WTC11 (cell line): Measurements from ENCODE around the gene USP10. TPM values are rescaled to one million over a fixed set of nuclear protein-coding genes. Genes with fewer than 3 reads are reported as not detected.

Source experiments
- ATAC-seq: fragments of 200-7000 bp; cut with Tn5 transposase; 2 replicates; pipeline ENCODE4 v1.10.0; 2021; ENCODE audit warnings: mild to moderate bottlenecking, moderate library complexity
- CTCF ChIA-PET: fragments of 300-600 bp; sonication (Branson Sonifier 250); formaldehyde crosslinking; loops from one replicate; lab custom pipeline; 2021; ENCODE audit warnings: antibody characterized with exemption; lab: Charles Lee
- POLR2A ChIA-PET: fragments of 350-600 bp; sonication (Branson Sonifier 250); formaldehyde crosslinking; loops from one replicate; lab custom pipeline; 2021; ENCODE audit warnings: antibody characterized with exemption; lab: Charles Lee
- DNase-seq: peaks from one replicate; pipeline ENCODE4 v3.0.0; 2021; ENCODE audit warnings: low spot score
- H3K27ac Mint-ChIP-seq: 2 replicates; pipeline ENCODE4 v1.8.0; 2021; ENCODE audit warnings: mixed read lengths
- H3K27me3 Mint-ChIP-seq: 2 replicates; pipeline ENCODE4 v1.8.0; 2021; ENCODE audit warnings: low read depth, mild to moderate bottlenecking, moderate library complexity, mixed read lengths
- H3K36me3 Mint-ChIP-seq: 2 replicates; pipeline ENCODE4 v1.8.0; 2021; ENCODE audit warnings: mixed read lengths
- H3K4me1 Mint-ChIP-seq: 2 replicates; pipeline ENCODE4 v1.8.0; 2022; ENCODE audit warnings: mixed read lengths
- H3K4me3 Mint-ChIP-seq: 2 replicates; pipeline ENCODE4 v1.8.0; 2021; ENCODE audit warnings: mild to moderate bottlenecking, moderate library complexity, mixed read lengths
- H3K9me3 Mint-ChIP-seq: 2 replicates; pipeline ENCODE4 v1.8.0; 2021; ENCODE audit warnings: mixed read lengths
- AFF4 ChIP-seq: sonication (generic); formaldehyde crosslinking; IDR thresholded peaks from 2 replicates; pipeline ENCODE4 v1.8.1; 2023; ENCODE audit warnings: mild to moderate bottlenecking, missing genetic modification reagents, borderline replicate concordance
- ARID4B ChIP-seq: sonication (generic); formaldehyde crosslinking; IDR thresholded peaks from 2 replicates; pipeline ENCODE4 v1.8.0; 2023; ENCODE audit warnings: missing genetic modification reagents, mild to moderate bottlenecking, borderline replicate concordance
- ATF6 ChIP-seq: sonication (generic); formaldehyde crosslinking; IDR thresholded peaks from 2 replicates; pipeline ENCODE4 v1.8.1; 2023; ENCODE audit warnings: mild to moderate bottlenecking, missing genetic modification reagents
- CREB1 ChIP-seq: sonication (generic); formaldehyde crosslinking; IDR thresholded peaks from 2 replicates; pipeline ENCODE4 v1.8.0; 2023; ENCODE audit warnings: mild to moderate bottlenecking, missing genetic modification reagents
- E2F4 ChIP-seq: sonication (generic); formaldehyde crosslinking; IDR thresholded peaks from 2 replicates; pipeline ENCODE4 v1.8.1; 2022; ENCODE audit warnings: low read depth, mild to moderate bottlenecking, moderate library complexity, missing genetic modification reagents, borderline replicate concordance
- IRF1 ChIP-seq: sonication (generic); formaldehyde crosslinking; IDR thresholded peaks from 2 replicates; pipeline ENCODE4 v1.8.0; 2023; ENCODE audit warnings: missing genetic modification reagents
- NR2C2 ChIP-seq: sonication (generic); formaldehyde crosslinking; IDR thresholded peaks from 2 replicates; pipeline ENCODE4 v1.8.0; 2022; ENCODE audit warnings: mild to moderate bottlenecking, missing genetic modification reagents
- RORB ChIP-seq: fragments of 250-450 bp; sonication (Bioruptor Pico); IDR thresholded peaks from 2 replicates; pipeline ENCODE4 v1.9.0; 2021; ENCODE audit warnings: mild to moderate bottlenecking
- SP1 ChIP-seq: sonication (generic); formaldehyde crosslinking; conservative IDR thresholded peaks from 2 replicates; pipeline ENCODE4 v1.8.1; 2022; ENCODE audit warnings: missing genetic modification reagents
- STAT6 ChIP-seq: sonication (generic); formaldehyde crosslinking; conservative IDR thresholded peaks from 2 replicates; pipeline ENCODE4 v1.8.1; 2023; ENCODE audit warnings: mild to moderate bottlenecking, low read depth, missing genetic modification reagents, moderate library complexity
- TEAD4 ChIP-seq: sonication (generic); formaldehyde crosslinking; IDR thresholded peaks from 2 replicates; pipeline ENCODE4 v1.8.0; 2022; ENCODE audit warnings: mild to moderate bottlenecking, missing genetic modification reagents
- ZBTB21 ChIP-seq: sonication (generic); formaldehyde crosslinking; IDR thresholded peaks from 2 replicates; pipeline ENCODE4 v1.8.1; 2023; ENCODE audit warnings: mild to moderate bottlenecking, missing genetic modification reagents, borderline replicate concordance
- ZNF219 ChIP-seq: sonication (generic); formaldehyde crosslinking; IDR thresholded peaks from 2 replicates; pipeline ENCODE4 v1.8.0; 2023; ENCODE audit warnings: missing genetic modification reagents, mild to moderate bottlenecking, borderline replicate concordance
- ZNF232 ChIP-seq: sonication (generic); formaldehyde crosslinking; IDR thresholded peaks from 2 replicates; pipeline ENCODE4 v1.8.0; 2022; ENCODE audit warnings: mild to moderate bottlenecking, missing genetic modification reagents
- ZNF532 ChIP-seq: fragments of 250-450 bp; sonication (Bioruptor Pico); IDR thresholded peaks from 2 replicates; pipeline ENCODE4 v1.9.0; 2021; ENCODE audit warnings: mild to moderate bottlenecking, borderline replicate concordance
- total RNA-seq: library from RNA; stranded (reverse); gene quantifications from 3 replicates; pipeline ENCODE4 v1.2.3, GENCODE V29; 2021

Gene USP10
- total RNA-seq, 1 experiment from 2014 or later, result 138 TPM

- TF ChIP-seq CREB1 (CRISPR knock-in tag) (no peak), ZNF219 (CRISPR knock-in tag) (no peak), ZNF232 (CRISPR knock-in tag) (no peak), STAT6 (CRISPR knock-in tag) (no peak), ZNF532 (no peak)
- TF ChIP-seq, all 79 proteins: peak for 0
Measured at GRCh38 chr16:84786605-84787262, 86.9 kb downstream of the USP10 start (continued).

GRCh38 chr16:84787263-84787622 lies 87.4 kb downstream of the USP10 start:
- ChIA-PET POLR2A (no interaction called here), CTCF (interaction anchor here (1.2 kb wide), 1 partner anchor 137 kb away, joined by 7 read pairs; no protein-coding TSS in a partner anchor)
- no peak for ATAC-seq
- H3K36me3 Mint-ChIP-seq, result no peaks in the 10 kb centered on the region
- 0 out of 2 replicates have a peak overlapping the region, but pooled peaks have one; percentile 1 for H3K27ac Mint-ChIP-seq
- no peak overlapping the region for H3K4me3 Mint-ChIP-seq
- H3K27me3 Mint-ChIP-seq, result no peaks in the 10 kb centered on the region
- no peaks in the 10 kb centered on the region for H3K9me3 Mint-ChIP-seq
- no peak for DNase-seq
- 0 out of 2 replicates have a peak, but pooled peaks cover 3% of the 10 kb centered on the region for H3K4me1 Mint-ChIP-seq
- TF ChIP-seq E2F4 (CRISPR knock-in tag) (no peak), SP1 (CRISPR knock-in tag) (no peak), TEAD4 (CRISPR knock-in tag) (no peak), ZBTB21 (CRISPR knock-in tag) (no peak), ATF6 (CRISPR knock-in tag) (no peak), NR2C2 (CRISPR knock-in tag) (no peak), RORB (CRISPR knock-in tag) (no peak), AFF4 (CRISPR knock-in tag) (no peak), ZNF232 (CRISPR knock-in tag) (no peak), IRF1 (CRISPR knock-in tag) (no peak), ARID4B (CRISPR knock-in tag) (no peak)
